ENCODE data around the gene CYP19A1. TPM values are rescaled to one million over a fixed set of nuclear protein-coding genes. Genes with fewer than 3 reads are reported as not detected.
A peak's percentile ranks its signal among the peaks of the same experiment; 100 is the strongest.

Gene CYP19A1
- 819 and 922 TPM in 2 replicates for polyA plus RNA-seq (2013)

DNA sequence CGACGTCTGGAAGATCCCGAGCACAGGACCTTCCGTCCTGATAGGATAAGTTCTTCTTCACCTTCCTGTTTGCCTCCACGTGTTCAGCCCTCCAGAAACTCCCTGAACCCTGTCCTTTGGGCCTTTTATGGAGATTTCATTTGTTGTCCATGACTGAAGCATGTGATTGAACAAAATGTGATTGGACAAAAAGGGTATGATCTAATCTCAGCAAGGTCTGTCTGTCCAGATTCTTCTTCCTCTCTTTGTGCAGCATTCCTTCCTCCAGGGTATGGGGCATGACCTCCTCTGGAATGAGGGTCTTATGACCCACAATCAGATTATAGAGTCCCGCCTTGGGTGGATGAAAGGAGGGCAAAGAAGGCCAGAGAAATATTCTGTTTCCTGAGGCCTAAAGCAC, at the start of gene CYP19A1:
Gene CYP19A1, minus strand, starts transcription at position 101 of the 400 bp plus-strand sequence. CDS start 95,684 bp downstream, outside the sequence.
- H3K27ac ChIP-seq (ENCODE audit: low read depth, low read length): peak within 1 kb of the TSS; percentile 52
- H4K91ac ChIP-seq (ENCODE audit: low read depth, low read length): peak within 1 kb of the TSS; percentile 36
- H2AFZ ChIP-seq (ENCODE audit: insufficient read depth, low read length, poor library complexity): no peak within 1 kb of the TSS
- no peak within 1 kb of the TSS for H3K9ac ChIP-seq (ENCODE audit: low read length)
- no peak within 1 kb of the TSS for H3K4me3 ChIP-seq (ENCODE audit: low read depth, low read length)
- H4K12ac ChIP-seq (ENCODE audit: low read depth, low read length): no peak within 1 kb of the TSS
- H3K36me3 ChIP-seq (ENCODE audit: control insufficient read depth in 1 of 2, insufficient read depth in 2 of 2, low read length in 2 of 2): no peaks in the 10 kb centered on the region
- H3K27me3 ChIP-seq (ENCODE audit: insufficient read depth, low read length): no peaks in the 10 kb centered on the region
- H3K4ac ChIP-seq (ENCODE audit: low read depth, low read length): peak within 1 kb of the TSS; percentile 16
- H2BK120ac ChIP-seq (ENCODE audit: insufficient read depth, low read length, poor library complexity): peak within 1 kb of the TSS; percentile 43
- peak within 1 kb of the TSS; percentile 12 for H2BK12ac ChIP-seq (ENCODE audit: low read length)
- H3K4me1 ChIP-seq (ENCODE audit: control insufficient read depth in 1 of 2, insufficient read depth in 2 of 2, low read length in 2 of 2): peaks cover 23 to 44% of the 10 kb centered on the region in 2 experiments
- H2BK5ac ChIP-seq (ENCODE audit: low read depth, low read length, poor library complexity): peak within 1 kb of the TSS; percentile 67
- peak within 1 kb of the TSS; percentile 50 for H3K14ac ChIP-seq (ENCODE audit: low read length)
- peaks cover 6% of the 10 kb centered on the region for H3K79me2 ChIP-seq (ENCODE audit: control insufficient read depth, insufficient read depth, low read length, poor library complexity)
- H3K23ac ChIP-seq (ENCODE audit: low read length): no peak within 1 kb of the TSS
- no CpG with 5 or more reads among the region's 6 CpGs for WGBS (ENCODE audit: extremely low coverage, insufficient coverage, insufficient read length)
- peak within 1 kb of the TSS; percentile 3 for H4K8ac ChIP-seq (ENCODE audit: low read depth, low read length)
- H3K4me2 ChIP-seq (ENCODE audit: low read length): no peak within 1 kb of the TSS
- peak within 1 kb of the TSS; percentile 40 for H2AK5ac ChIP-seq (ENCODE audit: low read length)
- H3K9me3 ChIP-seq (ENCODE audit: insufficient read depth, low read depth, low read length): peaks cover 7% of the 10 kb centered on the region
- peaks cover 31% of the 10 kb centered on the region for H3K79me1 ChIP-seq (ENCODE audit: low read length)
- peak within 1 kb of the TSS; percentile 16 for H3K18ac ChIP-seq (ENCODE audit: low read length)
- DNase-seq: peak in 1 of 2 donors; percentile 22

DNA sequence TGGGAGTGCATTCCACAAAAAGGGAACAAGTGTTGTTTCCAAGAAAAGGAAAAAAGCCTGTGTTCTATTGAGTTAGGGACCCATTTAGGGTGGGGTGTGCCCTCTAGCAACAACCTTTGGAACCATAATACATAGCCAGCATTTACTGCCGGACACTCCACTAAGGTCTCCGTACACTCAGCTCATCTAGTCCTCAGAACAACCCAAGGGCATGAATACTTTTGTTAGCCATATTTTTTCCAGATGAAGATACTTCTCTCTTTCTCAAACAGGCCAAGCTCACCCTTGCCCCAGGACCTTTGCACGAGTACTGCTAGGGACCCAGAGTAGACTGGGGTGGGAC, 49.3 kb upstream of the CYP19A1 start:
- Histone ChIP-seq H3K4me3 (ENCODE audit: low read depth, low read length) (no peak overlapping the region), H4K12ac (ENCODE audit: low read depth, low read length) (no peak overlapping the region), H3K27me3 (ENCODE audit: insufficient read depth, low read length) (no peaks in the 10 kb centered on the region), H2AFZ (ENCODE audit: insufficient read depth, low read length, poor library complexity) (no peak overlapping the region), H2BK120ac (ENCODE audit: insufficient read depth, low read length, poor library complexity) (no peak overlapping the region), H2BK12ac (ENCODE audit: low read length) (no peak overlapping the region), H3K79me2 (ENCODE audit: control insufficient read depth, insufficient read depth, low read length, poor library complexity) (no peaks in the 10 kb centered on the region), H3K4ac (ENCODE audit: low read depth, low read length) (no peak overlapping the region), H3K79me1 (ENCODE audit: low read length) (no peaks in the 10 kb centered on the region), H3K4me1 (ENCODE audit: control insufficient read depth in 1 of 2, insufficient read depth in 2 of 2, low read length in 2 of 2) (peaks cover 0 to 4% of the 10 kb centered on the region in 2 experiments), H2BK5ac (ENCODE audit: low read depth, low read length, poor library complexity) (no peak overlapping the region), H3K9me3 (ENCODE audit: insufficient read depth, low read depth, low read length) (no peaks in the 10 kb centered on the region), H3K14ac (ENCODE audit: low read length) (no peak overlapping the region), H4K8ac (ENCODE audit: low read depth, low read length) (no peak overlapping the region), H3K23ac (ENCODE audit: low read length) (no peak overlapping the region), H3K36me3 (ENCODE audit: control insufficient read depth in 1 of 2, insufficient read depth in 2 of 2, low read length in 2 of 2) (peaks cover 0 to 5% of the 10 kb centered on the region in 2 experiments), H3K27ac (ENCODE audit: low read depth, low read length) (no peak overlapping the region), H3K4me2 (ENCODE audit: low read length) (no peak overlapping the region), H3K18ac (ENCODE audit: low read length) (no peak overlapping the region), H3K9ac (ENCODE audit: low read length) (no peak overlapping the region), H4K91ac (ENCODE audit: low read depth, low read length) (no peak overlapping the region), H2AK5ac (ENCODE audit: low read length) (no peak overlapping the region)
- DNase-seq: no peak
- no CpG with 5 or more reads among the region's 3 CpGs for WGBS (ENCODE audit: extremely low coverage, insufficient coverage, insufficient read length)

DNA sequence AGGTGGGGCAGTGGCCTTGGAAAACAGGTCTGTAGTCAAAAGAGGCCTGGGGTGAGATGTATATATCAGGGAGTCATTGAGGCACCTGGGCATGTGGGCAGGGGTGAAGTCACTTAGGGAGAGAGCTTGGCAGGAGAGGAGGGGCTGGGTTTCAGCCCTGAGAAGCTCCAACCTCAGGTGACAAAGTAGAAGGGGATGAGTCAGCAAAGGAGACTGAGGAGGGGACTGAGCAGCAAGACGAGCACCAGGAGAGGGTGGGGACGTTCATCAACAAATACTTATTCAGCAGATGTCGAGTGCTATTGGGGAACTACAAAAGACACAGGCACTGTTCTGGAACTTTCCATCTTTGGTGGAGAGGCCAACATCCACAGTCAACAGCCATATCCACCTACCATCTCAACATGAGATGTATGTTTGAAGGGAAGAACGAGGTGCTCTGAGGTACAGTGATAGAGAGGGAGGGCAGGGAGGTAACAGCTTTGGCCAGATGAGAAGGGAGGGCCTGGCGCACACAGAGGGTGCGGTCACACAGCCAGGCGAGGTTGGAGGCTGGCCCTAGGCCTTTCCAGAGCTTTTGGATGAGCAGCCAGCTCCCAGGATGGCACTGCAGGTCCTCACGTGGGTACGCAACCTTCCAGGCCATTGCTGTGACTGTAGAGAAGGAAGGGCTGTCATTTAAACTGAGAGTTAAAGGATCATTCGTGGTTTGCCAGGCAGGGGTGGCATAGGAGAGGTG, 48.7 kb upstream of the CYP19A1 start:
- Histone ChIP-seq H3K4ac (ENCODE audit: low read depth, low read length) (no peak overlapping the region), H3K4me2 (ENCODE audit: low read length) (no peak overlapping the region), H3K9ac (ENCODE audit: low read length) (no peak overlapping the region), H3K27ac (ENCODE audit: low read depth, low read length) (no peak overlapping the region), H3K4me1 (ENCODE audit: control insufficient read depth in 1 of 2, insufficient read depth in 2 of 2, low read length in 2 of 2) (peaks cover 0 to 4% of the 10 kb centered on the region in 2 experiments), H3K27me3 (ENCODE audit: insufficient read depth, low read length) (no peaks in the 10 kb centered on the region), H2BK120ac (ENCODE audit: insufficient read depth, low read length, poor library complexity) (no peak overlapping the region), H4K91ac (ENCODE audit: low read depth, low read length) (no peak overlapping the region), H3K36me3 (ENCODE audit: control insufficient read depth in 1 of 2, insufficient read depth in 2 of 2, low read length in 2 of 2) (peaks cover 0 to 5% of the 10 kb centered on the region in 2 experiments), H3K79me1 (ENCODE audit: low read length) (no peaks in the 10 kb centered on the region), H4K12ac (ENCODE audit: low read depth, low read length) (no peak overlapping the region), H3K4me3 (ENCODE audit: low read depth, low read length) (no peak overlapping the region), H3K9me3 (ENCODE audit: insufficient read depth, low read depth, low read length) (no peaks in the 10 kb centered on the region), H2AFZ (ENCODE audit: insufficient read depth, low read length, poor library complexity) (no peak overlapping the region), H4K8ac (ENCODE audit: low read depth, low read length) (no peak overlapping the region), H3K79me2 (ENCODE audit: control insufficient read depth, insufficient read depth, low read length, poor library complexity) (no peaks in the 10 kb centered on the region), H2BK5ac (ENCODE audit: low read depth, low read length, poor library complexity) (no peak overlapping the region), H3K18ac (ENCODE audit: low read length) (no peak overlapping the region), H2BK12ac (ENCODE audit: low read length) (no peak overlapping the region), H2AK5ac (ENCODE audit: low read length) (no peak overlapping the region), H3K14ac (ENCODE audit: low read length) (no peak overlapping the region), H3K23ac (ENCODE audit: low read length) (no peak overlapping the region)
- DNase-seq: no peak
- no CpG with 5 or more reads among the region's 10 CpGs for WGBS (ENCODE audit: extremely low coverage, insufficient coverage, insufficient read length)

DNA sequence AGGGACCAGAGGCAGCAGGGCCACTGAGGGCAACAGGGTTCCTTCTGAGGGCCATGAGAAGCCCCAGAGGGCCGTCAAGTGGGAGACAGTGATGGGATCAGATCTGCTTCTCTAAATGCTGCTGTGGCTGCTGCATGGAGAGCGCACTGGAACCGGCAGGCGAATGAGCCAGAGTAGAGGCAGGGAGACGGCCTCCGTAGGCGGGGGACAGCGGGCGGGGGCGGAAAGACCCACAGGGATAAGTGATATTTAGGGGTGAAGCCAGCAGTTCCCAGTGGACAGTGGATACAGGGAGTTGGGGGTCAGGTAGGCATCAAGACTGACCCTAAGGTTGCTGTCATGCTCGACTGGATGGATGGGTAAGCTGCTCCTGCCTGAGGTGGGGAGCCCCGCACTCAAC, 48.1 kb upstream of the CYP19A1 start:
- Histone ChIP-seq H3K9me3 (ENCODE audit: insufficient read depth, low read depth, low read length) (no peaks in the 10 kb centered on the region), H3K4ac (ENCODE audit: low read depth, low read length) (no peak overlapping the region), H3K9ac (ENCODE audit: low read length) (no peak overlapping the region), H3K23ac (ENCODE audit: low read length) (no peak overlapping the region), H4K8ac (ENCODE audit: low read depth, low read length) (no peak overlapping the region), H3K79me2 (ENCODE audit: control insufficient read depth, insufficient read depth, low read length, poor library complexity) (no peaks in the 10 kb centered on the region), H4K12ac (ENCODE audit: low read depth, low read length) (no peak overlapping the region), H4K91ac (ENCODE audit: low read depth, low read length) (no peak overlapping the region), H2AFZ (ENCODE audit: insufficient read depth, low read length, poor library complexity) (no peak overlapping the region), H3K36me3 (ENCODE audit: control insufficient read depth in 1 of 2, insufficient read depth in 2 of 2, low read length in 2 of 2) (peaks cover 0 to 5% of the 10 kb centered on the region in 2 experiments), H2BK5ac (ENCODE audit: low read depth, low read length, poor library complexity) (no peak overlapping the region), H3K4me2 (ENCODE audit: low read length) (no peak overlapping the region), H3K14ac (ENCODE audit: low read length) (no peak overlapping the region), H3K27me3 (ENCODE audit: insufficient read depth, low read length) (no peaks in the 10 kb centered on the region), H2BK12ac (ENCODE audit: low read length) (no peak overlapping the region), H3K27ac (ENCODE audit: low read depth, low read length) (no peak overlapping the region), H3K79me1 (ENCODE audit: low read length) (no peaks in the 10 kb centered on the region), H3K4me3 (ENCODE audit: low read depth, low read length) (no peak overlapping the region), H3K18ac (ENCODE audit: low read length) (no peak overlapping the region), H3K4me1 (ENCODE audit: control insufficient read depth in 1 of 2, insufficient read depth in 2 of 2, low read length in 2 of 2) (peaks cover 0 to 4% of the 10 kb centered on the region in 2 experiments), H2BK120ac (ENCODE audit: insufficient read depth, low read length, poor library complexity) (no peak overlapping the region), H2AK5ac (ENCODE audit: low read length) (no peak overlapping the region)
- no CpG with 5 or more reads among the region's 12 CpGs for WGBS (ENCODE audit: extremely low coverage, insufficient coverage, insufficient read length)
- no peak for DNase-seq

Data from trophoblast cell (in vitro differentiated cells and primary cell).